ENCODE measurements around the gene GPC5.

Gene GPC5

DNA sequence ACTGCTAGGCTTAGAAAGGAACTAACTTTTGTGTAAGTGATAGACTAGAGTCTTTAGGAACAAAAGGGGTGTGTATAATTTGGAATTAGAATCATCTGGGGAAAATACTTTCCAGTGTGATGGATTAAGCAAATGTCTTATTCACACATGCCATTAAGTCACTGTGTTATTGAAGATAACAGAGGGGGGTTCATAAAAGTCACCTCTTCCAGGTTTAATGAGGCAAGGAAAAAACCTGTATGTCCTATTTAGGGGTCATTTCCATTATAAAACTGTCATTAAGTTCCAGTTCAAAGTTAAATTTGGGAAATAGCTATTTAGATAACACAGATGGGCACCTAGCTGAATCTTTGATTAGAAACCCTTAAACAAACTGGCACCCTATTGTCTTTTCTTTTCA is 1323.2 kb downstream of the GPC5 start:
- Histone ChIP-seq H3K36me3 (ENCODE audit: insufficient read depth, low read length) (no peaks in the 10 kb centered on the region), H3K4me2 (ENCODE audit: low read length) (no peak overlapping the region), H2AFZ (ENCODE audit: low read length) (no peak overlapping the region), H3F3A (ENCODE audit: insufficient read depth, low read length) (no peaks in the 10 kb centered on the region), H3K9me3 (ENCODE audit: low read length) (no peaks in the 10 kb centered on the region), H3K9me2 (ENCODE audit: low read depth, low read length) (no peaks in the 10 kb centered on the region), H4K20me1 (ENCODE audit: insufficient read depth, low read length) (no peaks in the 10 kb centered on the region), H3K27ac (ENCODE audit: low read depth, low read length, poor library complexity, severe bottlenecking) (no peak overlapping the region), H3K79me2 (ENCODE audit: insufficient read depth, low read length) (no peaks in the 10 kb centered on the region), H3K9ac (ENCODE audit: low read length) (no peak overlapping the region), H3K27me3 (ENCODE audit: insufficient read depth, low read length) (no peaks in the 10 kb centered on the region), H3K4me3 (ENCODE audit: low read depth, low read length, poor library complexity, severe bottlenecking) (no peak overlapping the region), H3K4me1 (ENCODE audit: insufficient read depth, low read length, severe bottlenecking) (no peaks in the 10 kb centered on the region)
- TF ChIP-seq EZH2 (IDR thresholded peaks at IDR 0.05; ENCODE audit: borderline replicate concordance, low read length) (no peak), CTCF (IDR thresholded peaks at IDR 0.05; ENCODE audit: low read length) (no peak)

- H3K4me3 ChIP-seq (ENCODE audit: low read depth, low read length, poor library complexity, severe bottlenecking): no peak overlapping the region
- H3K9ac ChIP-seq (ENCODE audit: low read length): no peak overlapping the region
- H3K79me2 ChIP-seq (ENCODE audit: insufficient read depth, low read length): no peaks in the 10 kb centered on the region
- no peaks in the 10 kb centered on the region for H3K9me2 ChIP-seq (ENCODE audit: low read depth, low read length)
- H3K4me2 ChIP-seq (ENCODE audit: low read length): no peak overlapping the region
- H3F3A ChIP-seq (ENCODE audit: insufficient read depth, low read length): no peaks in the 10 kb centered on the region
- no peaks in the 10 kb centered on the region for H3K9me3 ChIP-seq (ENCODE audit: low read length)
- no peaks in the 10 kb centered on the region for H3K27me3 ChIP-seq (ENCODE audit: insufficient read depth, low read length)
- H4K20me1 ChIP-seq (ENCODE audit: insufficient read depth, low read length): no peaks in the 10 kb centered on the region
- H3K27ac ChIP-seq (ENCODE audit: low read depth, low read length, poor library complexity, severe bottlenecking): no peak overlapping the region
- no peaks in the 10 kb centered on the region for H3K36me3 ChIP-seq (ENCODE audit: insufficient read depth, low read length)
- no peak overlapping the region for H2AFZ ChIP-seq (ENCODE audit: low read length)
- TF ChIP-seq EZH2 (IDR thresholded peaks at IDR 0.05; ENCODE audit: borderline replicate concordance, low read length): no peak
- no peak for TF ChIP-seq CTCF (IDR thresholded peaks at IDR 0.05; ENCODE audit: low read length)
- no peaks in the 10 kb centered on the region for H3K4me1 ChIP-seq (ENCODE audit: insufficient read depth, low read length, severe bottlenecking)
These were observed 1328.7 kb downstream of the GPC5 start for GRCh38 chr13:92727118-92727517.

DNA sequence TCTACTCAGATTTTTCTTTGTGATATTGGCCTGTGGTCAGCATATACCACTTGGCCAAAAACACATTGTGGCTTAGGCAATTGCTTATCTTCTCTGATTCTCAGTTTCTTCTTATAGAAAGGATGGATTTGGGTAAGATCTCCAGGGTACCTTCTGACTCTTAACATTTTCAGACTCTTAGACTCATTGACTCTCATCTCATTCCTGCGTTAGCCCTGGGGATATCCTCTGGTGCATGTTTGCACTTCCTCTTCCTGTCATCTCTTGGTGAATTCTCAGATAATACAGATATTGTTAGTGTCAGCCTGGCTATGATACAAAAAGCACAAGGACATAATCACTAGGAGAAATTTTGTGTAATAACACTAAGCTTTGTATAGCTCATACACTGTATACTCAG is 1335.6 kb downstream of the GPC5 start:
- no peaks in the 10 kb centered on the region for H3K9me3 ChIP-seq (ENCODE audit: low read length)
- no peaks in the 10 kb centered on the region for H3K27me3 ChIP-seq (ENCODE audit: insufficient read depth, low read length)
- no peaks in the 10 kb centered on the region for H3F3A ChIP-seq (ENCODE audit: insufficient read depth, low read length)
- H3K9me2 ChIP-seq (ENCODE audit: low read depth, low read length): no peaks in the 10 kb centered on the region
- no peak overlapping the region for H3K4me3 ChIP-seq (ENCODE audit: low read depth, low read length, poor library complexity, severe bottlenecking)
- no peak overlapping the region for H3K4me2 ChIP-seq (ENCODE audit: low read length)
- no peak overlapping the region for H3K27ac ChIP-seq (ENCODE audit: low read depth, low read length, poor library complexity, severe bottlenecking)
- H4K20me1 ChIP-seq (ENCODE audit: insufficient read depth, low read length): no peaks in the 10 kb centered on the region
- H3K36me3 ChIP-seq (ENCODE audit: insufficient read depth, low read length): no peaks in the 10 kb centered on the region
- TF ChIP-seq CTCF (IDR thresholded peaks at IDR 0.05; ENCODE audit: low read length) (no peak), EZH2 (IDR thresholded peaks at IDR 0.05; ENCODE audit: borderline replicate concordance, low read length) (no peak)
- no peak overlapping the region for H2AFZ ChIP-seq (ENCODE audit: low read length)
- no peaks in the 10 kb centered on the region for H3K4me1 ChIP-seq (ENCODE audit: insufficient read depth, low read length, severe bottlenecking)
- H3K79me2 ChIP-seq (ENCODE audit: insufficient read depth, low read length): no peaks in the 10 kb centered on the region
- H3K9ac ChIP-seq (ENCODE audit: low read length): no peak overlapping the region

All from OCI-LY1 (cell line).